Skeletal muscle tissue (tissue), 4 donors: ENCODE data around the gene NCOA4. TPM values are rescaled to one million over a fixed set of nuclear protein-coding genes. Genes with fewer than 3 reads are reported as not detected.
"Not testable (repeated sequence)": the region's sequence is repeated elsewhere in the genome, so short reads cannot be mapped to it uniquely, and the experiment has no call there.

Experiments
- H3K27ac ChIP-seq: one replicate; pipeline ENCODE4 v1.7.0; 2013; ENCODE audit warnings: mild to moderate bottlenecking, low read depth, low read length, inconsistent platforms
- H3K27me3 ChIP-seq, 3 donors: one replicate each; pipeline ENCODE4 v1.7.0; 2013; ENCODE audit warnings: low read length in 3 of 3; ENCODE audit not compliant: control insufficient read depth in 3 of 3, insufficient read depth in 3 of 3
- H3K36me3 ChIP-seq, 3 donors: one replicate each; pipeline ENCODE4 v1.7.0; 2013; ENCODE audit warnings: low read length in 3 of 3; ENCODE audit not compliant: control insufficient read depth in 3 of 3, insufficient read depth in 3 of 3
- H3K4me1 ChIP-seq, 3 donors: one replicate each; pipeline ENCODE4 v1.7.0; 2013; ENCODE audit warnings: low read length in 3 of 3, mild to moderate bottlenecking in 3 of 3; ENCODE audit not compliant: control insufficient read depth in 3 of 3, insufficient read depth in 3 of 3
- H3K4me3 ChIP-seq, 3 donors: one replicate each; pipeline ENCODE4 v1.7.0; 2013; ENCODE audit warnings: low read length in 3 of 3
- H3K9ac ChIP-seq, 3 donors: one replicate each; pipeline ENCODE4 v1.7.0; 2013; ENCODE audit warnings: low read length in 3 of 3, mild to moderate bottlenecking in 3 of 3, moderate library complexity in 2 of 3, low read depth in 1 of 3
- H3K9me3 ChIP-seq, 3 donors: one replicate each; pipeline ENCODE4 v1.7.0; 2013; ENCODE audit warnings: low read length in 3 of 3; ENCODE audit not compliant: control insufficient read depth in 3 of 3
- total RNA-seq: library from RNA; depleted of rRNA; stranded (reverse); fragments of >200 nt; gene quantifications from one replicate; pipeline ENCODE4 v1.2.3, GENCODE V29; 2014
- donor health status: Osteomylitis.

The NCOA4 gene
- total RNA-seq, 1 donor from 2014 or later, result 338 TPM

- Histone ChIP-seq H3K36me3 (peaks cover 42 to 87% (median 77%) of the 10 kb centered on the region in 3 donors), H3K9me3 (no peaks in the 10 kb centered on the region), H3K27ac (no peak overlapping the region), H3K4me1 (no peaks in the 10 kb centered on the region), H3K9ac (no peak overlapping the region), H3K4me3 (no peak overlapping the region), H3K27me3 (no peaks in the 10 kb centered on the region)
Measured at GRCh38 chr10:46006219-46006618, 24.2 kb downstream of the NCOA4 start.

GRCh38 chr10:46005383-46005782 lies 25.0 kb downstream of the NCOA4 start:
- Histone ChIP-seq H3K27me3 (no peaks in the 10 kb centered on the region), H3K4me1 (no peaks in the 10 kb centered on the region), H3K4me3 (no peak overlapping the region), H3K9ac (no peak overlapping the region), H3K27ac (no peak overlapping the region), H3K9me3 (no peaks in the 10 kb centered on the region), H3K36me3 (peaks cover 36 to 82% (median 75%) of the 10 kb centered on the region in 3 donors)

GRCh38 chr10:46004963-46005362 lies 25.5 kb downstream of the NCOA4 start:
- Histone ChIP-seq H3K4me1 (no peaks in the 10 kb centered on the region), H3K27ac (no peak overlapping the region), H3K36me3 (peaks cover 36 to 78% (median 73%) of the 10 kb centered on the region in 3 donors), H3K9me3 (no peaks in the 10 kb centered on the region), H3K9ac (no peak overlapping the region), H3K27me3 (no peaks in the 10 kb centered on the region), H3K4me3 (no peak overlapping the region)

GRCh38 chr10:46002916-46003693 lies 27.3 kb downstream of the NCOA4 start:
- H3K36me3 ChIP-seq, result peaks cover 32 to 66% (median 64%) of the 10 kb centered on the region in 3 donors

GRCh38 chr10:46002189-46002687 lies 28.2 kb downstream of the NCOA4 start:
- peaks cover 28 to 66% (median 57%) of the 10 kb centered on the region in 3 donors for H3K36me3 ChIP-seq
- not testable (repeated sequence) for H3K27me3 ChIP-seq, H3K9me3 ChIP-seq, H3K4me3 ChIP-seq, H3K27ac ChIP-seq, H3K9ac ChIP-seq, H3K4me1 ChIP-seq

More at GRCh38 chr10:46002916-46003693, 27.3 kb downstream of the NCOA4 start:
- H3K9me3 ChIP-seq, result no peaks in the 10 kb centered on the region
- no peaks in the 10 kb centered on the region for H3K27me3 ChIP-seq
- H3K27ac ChIP-seq, result no peak overlapping the region
- no peak overlapping the region for H3K9ac ChIP-seq
- no peaks in the 10 kb centered on the region for H3K4me1 ChIP-seq
- H3K4me3 ChIP-seq, result no peak overlapping the region

GRCh38 chr10:46001187-46001756 lies 29.2 kb downstream of the NCOA4 start:
- no peak overlapping the region for H3K4me3 ChIP-seq
- H3K27ac ChIP-seq, result no peak overlapping the region
- H3K4me1 ChIP-seq, result no peaks in the 10 kb centered on the region
- H3K9me3 ChIP-seq, result no peaks in the 10 kb centered on the region
- H3K9ac ChIP-seq, result peak overlapping the region in 1 of 3 donors; percentile 24
- H3K27me3 ChIP-seq, result no peaks in the 10 kb centered on the region
- peaks cover 22 to 57% (median 49%) of the 10 kb centered on the region in 3 donors for H3K36me3 ChIP-seq

- no peak overlapping the region for H3K4me3 ChIP-seq
- no peak overlapping the region for H3K27ac ChIP-seq
- H3K27me3 ChIP-seq, result no peaks in the 10 kb centered on the region
- H3K4me1 ChIP-seq, result no peaks in the 10 kb centered on the region
- no peaks in the 10 kb centered on the region for H3K9me3 ChIP-seq
- peaks cover 22 to 52% (median 42%) of the 10 kb centered on the region in 3 donors for H3K36me3 ChIP-seq
- H3K9ac ChIP-seq, result peak overlapping the region in 1 of 3 donors; percentile 24
Measured at GRCh38 chr10:46000538-46000937, 29.9 kb downstream of the NCOA4 start.

GRCh38 chr10:45999955-46000354 lies 30.5 kb downstream of the NCOA4 start:
- H3K9me3 ChIP-seq, H3K9ac ChIP-seq, H3K27me3 ChIP-seq, H3K4me3 ChIP-seq, H3K4me1 ChIP-seq, H3K27ac ChIP-seq: not testable (repeated sequence)
- H3K36me3 ChIP-seq, result peaks cover 21 to 46% (median 38%) of the 10 kb centered on the region in 3 donors

GRCh38 chr10:45997994-45998763 lies 32.2 kb downstream of the NCOA4 start:
- no peak overlapping the region for H3K9ac ChIP-seq
- no peaks in the 10 kb centered on the region for H3K4me1 ChIP-seq
- H3K4me3 ChIP-seq, result no peak overlapping the region
- no peaks in the 10 kb centered on the region for H3K9me3 ChIP-seq
- no peak overlapping the region for H3K27ac ChIP-seq
- peaks cover 13 to 35% (median 23%) of the 10 kb centered on the region in 3 donors for H3K36me3 ChIP-seq
- no peaks in the 10 kb centered on the region for H3K27me3 ChIP-seq
